Liver (tissue), 9 donors: Measurements from ENCODE around the gene WDR20. TPM values are rescaled to one million over a fixed set of nuclear protein-coding genes. Genes with fewer than 3 reads are reported as not detected.

Source experiments
- DNase-seq: peaks from one replicate; pipeline ENCODE4 v3.0.0-alpha.2; 2017; ENCODE audit warnings: low spot score
- H3K27ac ChIP-seq, 2 donors: one replicate each; pipeline ENCODE4 v1.7.0; 2013; ENCODE audit warnings: inconsistent platforms in 2 of 2, low read length in 2 of 2, control low read depth in 1 of 2, low read depth in 1 of 2, mild to moderate bottlenecking in 1 of 2
- H3K27me3 ChIP-seq, 4 donors: one replicate each; pipeline versions ENCODE4 v1.6.1 to v1.7.0; 2013; ENCODE audit warnings: low read length in 3 of 4, inconsistent platforms in 1 of 4, mild to moderate bottlenecking in 1 of 4, moderate library complexity in 1 of 4; ENCODE audit not compliant: control insufficient read depth in 4 of 4, insufficient read depth in 4 of 4
- H3K36me3 ChIP-seq, 4 donors: one replicate each; pipeline versions ENCODE4 v1.6.1 to v1.7.0; 2013; ENCODE audit warnings: low read length in 3 of 4, mild to moderate bottlenecking in 3 of 4, low read depth in 1 of 4, moderate library complexity in 1 of 4; ENCODE audit not compliant: control insufficient read depth in 4 of 4, insufficient read depth in 3 of 4
- H3K4me1 ChIP-seq, 4 donors: one replicate each; pipeline versions ENCODE4 v1.6.1 to v1.7.0; 2013; ENCODE audit warnings: low read length in 3 of 4, mild to moderate bottlenecking in 3 of 4, moderate library complexity in 1 of 4; ENCODE audit not compliant: control insufficient read depth in 4 of 4, insufficient read depth in 4 of 4
- H3K4me3 ChIP-seq, 3 donors: one replicate each; pipeline versions ENCODE4 v1.6.1 to v1.7.0; 2013; ENCODE audit warnings: low read length in 3 of 3, control low read depth in 1 of 3, low read depth in 1 of 3, mild to moderate bottlenecking in 1 of 3
- H3K9ac ChIP-seq, 2 donors: one replicate each; pipeline ENCODE4 v1.7.0; 2013; ENCODE audit warnings: low read length in 2 of 2, mild to moderate bottlenecking in 2 of 2, moderate library complexity in 2 of 2, control low read depth in 1 of 2, low read depth in 1 of 2
- H3K9me3 ChIP-seq, 4 donors: one replicate each; pipeline versions ENCODE4 v1.6.1 to v1.7.0; 2013; ENCODE audit warnings: low read length in 3 of 4; ENCODE audit not compliant: control insufficient read depth in 4 of 4
- EGR1 ChIP-seq, 2 donors: IDR thresholded peaks; 2 replicates each; pipeline ENCODE4 v1.6.1; 2016 to 2018; ENCODE audit warnings: antibody characterized with exemption in 2 of 2, low read depth in 2 of 2
- FOXA1 ChIP-seq: IDR thresholded peaks from 2 replicates; pipeline ENCODE4 v1.6.1; 2016; ENCODE audit warnings: antibody characterized with exemption
- FOXA2 ChIP-seq: IDR thresholded peaks from 2 replicates; pipeline ENCODE4 v1.6.1; 2016; ENCODE audit warnings: antibody characterized with exemption
- HNF4G ChIP-seq: IDR thresholded peaks from 2 replicates; pipeline ENCODE4 v1.6.1; 2016; ENCODE audit warnings: antibody characterized with exemption
- JUND ChIP-seq, 2 donors: IDR thresholded peaks; 2 replicates each; pipeline ENCODE4 v1.6.1; 2016; ENCODE audit warnings: antibody characterized with exemption in 2 of 2
- MAX ChIP-seq: IDR thresholded peaks from 2 replicates; pipeline ENCODE4 v1.6.1; 2016; ENCODE audit warnings: antibody characterized with exemption
- RAD21 ChIP-seq, 2 donors: IDR thresholded peaks; 2 replicates each; pipeline ENCODE4 v1.6.1; 2016; ENCODE audit warnings: antibody characterized with exemption in 2 of 2, mild to moderate bottlenecking in 2 of 2
- RXRA ChIP-seq, 2 donors: IDR thresholded peaks; 2 replicates each; pipeline ENCODE4 v1.6.1; 2017 to 2018; ENCODE audit warnings: antibody characterized with exemption in 2 of 2, mild to moderate bottlenecking in 1 of 2
- TAF1 ChIP-seq: conservative IDR thresholded peaks from 2 replicates; pipeline ENCODE4 v1.6.1; 2016; ENCODE audit warnings: antibody characterized with exemption, mild to moderate bottlenecking
- ZBTB33 ChIP-seq: IDR thresholded peaks from 2 replicates; pipeline ENCODE4 v1.6.1; 2016; ENCODE audit warnings: antibody characterized with exemption
- WGBS: extraction: QIAGEN DNeasy Blood & Tissue Kit; methylation state at CpG from one replicate; pipeline ENCODE4 v1.1.7; 2013; 5-methylcytosine and 5-hydroxymethylcytosine counted together
- polyA plus RNA-seq, 2 donors: library from polyadenylated mRNA; stranded (reverse) in 1 of 2; unstranded in 1 of 2; fragments of 200-250 nt in 1 of 2; fragments of >200 nt in 1 of 2; fragmentation: Nextera tagmentation in 1 of 2; extraction: Ambion mirVana in 1 of 2; gene quantifications; one replicate each; pipeline versions ENCODE4 v1.2.1 to v1.2.3, GENCODE V29; 2013 to 2015
- total RNA-seq, 2 donors: library from RNA; depleted of rRNA; stranded (reverse); fragments of >200 nt; gene quantifications; one replicate each; pipeline ENCODE4 v1.2.3, GENCODE V29; 2014
- TF ChIP-seq, protein P1 (sequence below): IDR thresholded peaks from 2 replicates; pipeline ENCODE4 v1.6.1; 2016; ENCODE audit warnings: antibody characterized with exemption, mild to moderate bottlenecking
- TF ChIP-seq, protein P2 (sequence below): fragments of 150-350 bp; IDR thresholded peaks from 2 replicates; pipeline ENCODE4 v1.5.1; 2017; ENCODE audit warnings: improper control_type of control experiment, low read depth, low read length; ENCODE audit not compliant: missing input control
- TF ChIP-seq, protein P3 (sequence below): IDR thresholded peaks from 2 replicates; pipeline ENCODE4 v1.6.1; 2016; ENCODE audit warnings: antibody characterized with exemption
- donor health status: healthy.
- donor health status: healthy.
- donor health status: healthy.
- donor health status: healthy.
- donor health status: healthy.

The WDR20 gene
- total and polyA plus RNA-seq, 4 donors, result 6.5 to 18.5 (median 11.0) TPM

GRCh38 chr14:102187568-102188001 is 47.9 kb downstream of the WDR20 start:
- H3K27ac ChIP-seq, result no peak overlapping the region
- peaks cover 0 to 12% (median 5%) of the 10 kb centered on the region in 4 donors for H3K4me1 ChIP-seq
- no peak overlapping the region for H3K9ac ChIP-seq
- DNase-seq, result no peak
- WGBS, result 93% methylated on average over 4 of the region's 4 CpGs
- H3K9me3 ChIP-seq, result no peaks in the 10 kb centered on the region
- no peaks in the 10 kb centered on the region for H3K27me3 ChIP-seq
- H3K4me3 ChIP-seq, result no peak overlapping the region
- TF ChIP-seq, protein P1, sequence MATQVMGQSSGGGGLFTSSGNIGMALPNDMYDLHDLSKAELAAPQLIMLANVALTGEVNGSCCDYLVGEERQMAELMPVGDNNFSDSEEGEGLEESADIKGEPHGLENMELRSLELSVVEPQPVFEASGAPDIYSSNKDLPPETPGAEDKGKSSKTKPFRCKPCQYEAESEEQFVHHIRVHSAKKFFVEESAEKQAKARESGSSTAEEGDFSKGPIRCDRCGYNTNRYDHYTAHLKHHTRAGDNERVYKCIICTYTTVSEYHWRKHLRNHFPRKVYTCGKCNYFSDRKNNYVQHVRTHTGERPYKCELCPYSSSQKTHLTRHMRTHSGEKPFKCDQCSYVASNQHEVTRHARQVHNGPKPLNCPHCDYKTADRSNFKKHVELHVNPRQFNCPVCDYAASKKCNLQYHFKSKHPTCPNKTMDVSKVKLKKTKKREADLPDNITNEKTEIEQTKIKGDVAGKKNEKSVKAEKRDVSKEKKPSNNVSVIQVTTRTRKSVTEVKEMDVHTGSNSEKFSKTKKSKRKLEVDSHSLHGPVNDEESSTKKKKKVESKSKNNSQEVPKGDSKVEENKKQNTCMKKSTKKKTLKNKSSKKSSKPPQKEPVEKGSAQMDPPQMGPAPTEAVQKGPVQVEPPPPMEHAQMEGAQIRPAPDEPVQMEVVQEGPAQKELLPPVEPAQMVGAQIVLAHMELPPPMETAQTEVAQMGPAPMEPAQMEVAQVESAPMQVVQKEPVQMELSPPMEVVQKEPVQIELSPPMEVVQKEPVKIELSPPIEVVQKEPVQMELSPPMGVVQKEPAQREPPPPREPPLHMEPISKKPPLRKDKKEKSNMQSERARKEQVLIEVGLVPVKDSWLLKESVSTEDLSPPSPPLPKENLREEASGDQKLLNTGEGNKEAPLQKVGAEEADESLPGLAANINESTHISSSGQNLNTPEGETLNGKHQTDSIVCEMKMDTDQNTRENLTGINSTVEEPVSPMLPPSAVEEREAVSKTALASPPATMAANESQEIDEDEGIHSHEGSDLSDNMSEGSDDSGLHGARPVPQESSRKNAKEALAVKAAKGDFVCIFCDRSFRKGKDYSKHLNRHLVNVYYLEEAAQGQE, result no peak
- no peak for TF ChIP-seq EGR1 (IDR thresholded peaks at IDR 0.05; ENCODE audit: low read depth in 2 of 2)
- TF ChIP-seq, protein P2, sequence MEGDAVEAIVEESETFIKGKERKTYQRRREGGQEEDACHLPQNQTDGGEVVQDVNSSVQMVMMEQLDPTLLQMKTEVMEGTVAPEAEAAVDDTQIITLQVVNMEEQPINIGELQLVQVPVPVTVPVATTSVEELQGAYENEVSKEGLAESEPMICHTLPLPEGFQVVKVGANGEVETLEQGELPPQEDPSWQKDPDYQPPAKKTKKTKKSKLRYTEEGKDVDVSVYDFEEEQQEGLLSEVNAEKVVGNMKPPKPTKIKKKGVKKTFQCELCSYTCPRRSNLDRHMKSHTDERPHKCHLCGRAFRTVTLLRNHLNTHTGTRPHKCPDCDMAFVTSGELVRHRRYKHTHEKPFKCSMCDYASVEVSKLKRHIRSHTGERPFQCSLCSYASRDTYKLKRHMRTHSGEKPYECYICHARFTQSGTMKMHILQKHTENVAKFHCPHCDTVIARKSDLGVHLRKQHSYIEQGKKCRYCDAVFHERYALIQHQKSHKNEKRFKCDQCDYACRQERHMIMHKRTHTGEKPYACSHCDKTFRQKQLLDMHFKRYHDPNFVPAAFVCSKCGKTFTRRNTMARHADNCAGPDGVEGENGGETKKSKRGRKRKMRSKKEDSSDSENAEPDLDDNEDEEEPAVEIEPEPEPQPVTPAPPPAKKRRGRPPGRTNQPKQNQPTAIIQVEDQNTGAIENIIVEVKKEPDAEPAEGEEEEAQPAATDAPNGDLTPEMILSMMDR, result no peak
- no peaks in the 10 kb centered on the region for H3K36me3 ChIP-seq

DNA sequence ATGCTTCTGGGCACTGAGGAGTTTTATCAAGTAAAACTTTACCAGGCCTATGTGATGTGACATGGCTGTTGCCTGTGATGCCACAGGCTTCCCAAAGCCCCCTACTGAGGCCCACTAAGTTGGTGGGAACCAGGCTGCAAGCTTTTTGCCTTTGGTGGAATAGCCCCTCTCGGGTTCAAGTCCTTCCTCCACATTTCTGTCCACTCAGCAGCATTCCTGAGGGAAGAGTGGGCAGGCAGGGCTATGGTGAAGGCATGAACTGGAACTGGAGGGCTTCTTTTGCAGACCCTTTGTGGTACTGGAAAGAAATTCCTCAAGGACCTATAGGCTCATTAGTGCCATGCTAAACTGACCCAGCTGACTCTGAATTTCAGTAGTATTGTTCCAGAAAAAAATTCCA is 48.5 kb downstream of the WDR20 start:
- Histone ChIP-seq H3K9me3 (no peaks in the 10 kb centered on the region), H3K36me3 (no peaks in the 10 kb centered on the region), H3K27ac (no peak overlapping the region), H3K27me3 (no peaks in the 10 kb centered on the region), H3K4me1 (peaks cover 0 to 12% (median 5%) of the 10 kb centered on the region in 4 donors), H3K9ac (no peak overlapping the region), H3K4me3 (no peak overlapping the region)
- no peak for TF ChIP-seq EGR1 (IDR thresholded peaks at IDR 0.05; ENCODE audit: low read depth in 2 of 2)
- TF ChIP-seq JUND (IDR thresholded peaks at IDR 0.05), result no peak
- no peak for TF ChIP-seq TAF1
- no peak for TF ChIP-seq RAD21 (IDR thresholded peaks at IDR 0.05)
- no peak for TF ChIP-seq MAX
- TF ChIP-seq FOXA2, result no peak
- TF ChIP-seq, protein P2, result no peak
- TF ChIP-seq ZBTB33, result no peak
- TF ChIP-seq FOXA1, result no peak
- TF ChIP-seq, protein P3, sequence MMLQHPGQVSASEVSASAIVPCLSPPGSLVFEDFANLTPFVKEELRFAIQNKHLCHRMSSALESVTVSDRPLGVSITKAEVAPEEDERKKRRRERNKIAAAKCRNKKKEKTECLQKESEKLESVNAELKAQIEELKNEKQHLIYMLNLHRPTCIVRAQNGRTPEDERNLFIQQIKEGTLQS, result no peak
- no peak for TF ChIP-seq HNF4G
- no peak for TF ChIP-seq RXRA (IDR thresholded peaks at IDR 0.05)
- 93% methylated on average over 1 of the region's 1 CpG for WGBS
- no peak for DNase-seq
